K562 (cell line): ENCODE data around the gene PACSIN2. TPM values are rescaled to one million over a fixed set of nuclear protein-coding genes. Genes with fewer than 3 reads are reported as not detected.

Experiments used
- ATAC-seq: fragments of 200-7000 bp; cut with Tn5 transposase; 3 replicates; pipeline ENCODE4 v1.9.1; 2020; ENCODE audit warnings: moderate library complexity
- BruUV-seq: library from RNA; stranded (reverse); fragments of 400-500 nt; replicated peaks from 2 replicates; lab custom pipeline; 2021; lab: Mats Ljungman, UMichigan
- CTCF ChIA-PET: fragments of 300-600 bp; formaldehyde crosslinking; extraction: SDS; loops from one replicate; lab custom pipeline; 2021; ENCODE audit warnings: low intra/inter-chr PET ratio; lab: Yijun Ruan, JAX
- POLR2A ChIA-PET: fragments of 300-600, 350-650 bp; sonication (Branson Sonifier 250); formaldehyde crosslinking; extraction: SDS; loops from one replicate; lab custom pipeline; 2021; ENCODE audit warnings: antibody characterized with exemption, inconsistent platforms; lab: Yijun Ruan, JAX
- DNase-seq, 4 experiments: peaks; one replicate each; pipeline versions ENCODE4 v3.0.0 to v3.0.0-alpha.2; 2011 to 2018; ENCODE audit warnings: low spot score in 3 of 4, mixed read lengths in 3 of 4; ENCODE audit errors: extremely low read depth in 1 of 4
- FAIRE-seq: peaks from 2 replicates; lab custom pipeline; 2011; peaks lifted over from hg19 to GRCh38; lab: Jason Lieb, UNC
- H2AFZ ChIP-seq: 2 replicates; pipeline ENCODE4 v1.6.0; 2011; ENCODE audit warnings: low read depth, low read length, control low read depth, inconsistent platforms
- H3K27ac ChIP-seq: fragments of 200-600 bp; 3 replicates; pipeline ENCODE4 v1.8.0; 2011; ENCODE audit warnings: low read depth, mild to moderate bottlenecking, control low read depth, inconsistent platforms, low read length, moderate library complexity, mixed read lengths; ENCODE audit errors: extremely low read depth
- H3K27me3 ChIP-seq, 2 experiments: fragments of 300-600 bp in 1 of 2; 2 replicates in 1 of 2; 3 replicates in 1 of 2; pipeline versions ENCODE4 v1.6.0 to v1.8.0; 2011; ENCODE audit warnings: inconsistent platforms in 2 of 2, low read length in 2 of 2, mild to moderate bottlenecking in 1 of 2, mixed read lengths in 1 of 2, moderate library complexity in 1 of 2; ENCODE audit not compliant: control insufficient read depth in 2 of 2, insufficient read depth in 2 of 2
- H3K36me3 ChIP-seq: fragments of 300-600 bp; 3 replicates; pipeline ENCODE4 v1.8.0; 2011; ENCODE audit warnings: mild to moderate bottlenecking, low read length, inconsistent platforms; ENCODE audit not compliant: control insufficient read depth, insufficient read depth
- H3K4me1 ChIP-seq, 2 experiments: fragments of 200-600 bp in 1 of 2; replicated peaks in 1 of 2; 2 replicates in 1 of 2; 3 replicates in 1 of 2; pipeline versions ENCODE4 v1.5.1 to v1.8.0; 2011; ENCODE audit warnings: inconsistent platforms in 2 of 2, low read length in 2 of 2, mild to moderate bottlenecking in 1 of 2, mixed read lengths in 1 of 2, moderate library complexity in 1 of 2; ENCODE audit not compliant: control insufficient read depth in 2 of 2, insufficient read depth in 2 of 2
- H3K4me2 ChIP-seq: 2 replicates; pipeline ENCODE4 v1.6.1; 2011; ENCODE audit warnings: low read length, control low read depth, inconsistent platforms, mixed read lengths; ENCODE audit not compliant: insufficient read depth
- H3K4me3 ChIP-seq: fragments of 200-600 bp; sonication (generic), shearing (Covaris generic); 2 replicates; pipeline ENCODE4 v1.5.1; 2016; ENCODE audit warnings: control low read depth, inconsistent platforms
- H3K79me2 ChIP-seq: fragments of 200-600 bp; 3 replicates; pipeline ENCODE4 v1.8.0; 2011; ENCODE audit warnings: low read length, inconsistent platforms; ENCODE audit not compliant: control insufficient read depth, insufficient read depth
- H3K9ac ChIP-seq, 2 experiments: 2 replicates each; pipeline versions ENCODE4 v1.6.0 to v1.6.1; 2011; ENCODE audit warnings: low read depth in 2 of 2, low read length in 2 of 2, control low read depth in 1 of 2, inconsistent platforms in 1 of 2, mild to moderate bottlenecking in 1 of 2, mixed read lengths in 1 of 2; ENCODE audit not compliant: insufficient read depth in 1 of 2
- H3K9me1 ChIP-seq: one replicate; pipeline ENCODE4 v1.6.0; 2011; ENCODE audit warnings: inconsistent platforms, mild to moderate bottlenecking, low read length, moderate library complexity; ENCODE audit not compliant: control insufficient read depth, insufficient read depth
- H3K9me3 ChIP-seq: replicated peaks from 2 replicates; pipeline ENCODE4 v1.5.1; 2011; ENCODE audit warnings: low read depth, low read length, inconsistent platforms; ENCODE audit not compliant: control insufficient read depth, insufficient read depth
- H4K20me1 ChIP-seq: replicated peaks from 2 replicates; pipeline ENCODE4 v1.6.1; 2011; ENCODE audit warnings: low read length, inconsistent platforms, mixed read lengths; ENCODE audit not compliant: control insufficient read depth, insufficient read depth
- BRCA1 ChIP-seq, 2 experiments: fragments of 450-650 bp in 1 of 2; sonication (generic) in 1 of 2; formaldehyde crosslinking in 1 of 2; IDR thresholded peaks; 2 replicates each; pipeline versions ENCODE4 v1.5.0 to v1.6.1; 2017 to 2020; ENCODE audit warnings: mild to moderate bottlenecking in 1 of 2, missing genetic modification reagents in 1 of 2
- CBFB ChIP-seq: sonication (generic); formaldehyde crosslinking; IDR thresholded peaks from 2 replicates; pipeline ENCODE4 v1.4.0; 2020; ENCODE audit warnings: mild to moderate bottlenecking, missing genetic modification reagents
- HCFC1 ChIP-seq: IDR thresholded peaks from 2 replicates; pipeline ENCODE4 v1.6.1; 2012; ENCODE audit warnings: low read depth, low read length, improper control_type of control experiment
- HNRNPLL ChIP-seq: fragments of 200-400 bp; formaldehyde crosslinking; IDR thresholded peaks from 2 replicates; pipeline ENCODE4 v1.6.1; 2017; ENCODE audit warnings: low read length, low read depth, mild to moderate bottlenecking; ENCODE audit not compliant: poor library complexity, severe bottlenecking
- MEIS2 ChIP-seq: fragments of 450-650 bp; IDR thresholded peaks from 2 replicates; pipeline ENCODE4 v1.6.1; 2014; ENCODE audit warnings: mild to moderate bottlenecking; ENCODE audit not compliant: partially characterized antibody
- RB1 ChIP-seq: fragments of 450-650 bp; IDR thresholded peaks from 2 replicates; pipeline ENCODE4 v1.6.1; 2017; ENCODE audit warnings: low read depth, mild to moderate bottlenecking
- SMARCC2 ChIP-seq: fragments of 450-650 bp; IDR thresholded peaks from 2 replicates; pipeline ENCODE4 v1.6.1; 2017; ENCODE audit warnings: antibody characterized with exemption, moderate library complexity, mild to moderate bottlenecking, low read depth
- TRIM28 ChIP-seq: fragments of 450-650 bp; IDR thresholded peaks from 2 replicates; pipeline ENCODE4 v1.6.1; 2017
- XRCC3 ChIP-seq: fragments of 450-650 bp; IDR thresholded peaks from 2 replicates; pipeline ENCODE4 v1.6.1; 2017; ENCODE audit warnings: mild to moderate bottlenecking, moderate library complexity
- ZFP91 ChIP-seq: sonication (generic); formaldehyde crosslinking; IDR thresholded peaks from 2 replicates; pipeline ENCODE4 v1.8.0; 2022; ENCODE audit warnings: mild to moderate bottlenecking, missing genetic modification reagents
- ZMIZ1 ChIP-seq, 2 experiments: fragments of 150-350 bp in 1 of 2; IDR thresholded peaks; 2 replicates each; pipeline ENCODE4 v1.6.1; 2012 to 2016; ENCODE audit warnings: low read depth in 2 of 2, low read length in 2 of 2, mild to moderate bottlenecking in 1 of 2, moderate library complexity in 1 of 2
- ZNF644 ChIP-seq: fragments of 200-800 bp; sonication (Bioruptor generic); IDR thresholded peaks from 2 replicates; pipeline ENCODE4 v1.6.1; 2016; ENCODE audit warnings: low read depth, missing genetic modification characterization, missing compliant biosample characterization
- WGBS: fragments of 100-300 bp; shearing (Covaris generic); methylation state at CpG from one replicate; pipeline ENCODE4 v1.1.6; 2016; ENCODE audit warnings: low coverage, mixed read lengths; ENCODE audit not compliant: insufficient coverage; ENCODE audit errors: missing lambda C conversion rate; 5-methylcytosine and 5-hydroxymethylcytosine counted together
- in situ Hi-C: fragments of 300-500 bp; cut with MboI; formaldehyde crosslinking; loops from 4 replicates; pipeline ENCODE4 v1.15.0; 2018; ENCODE audit warnings: inconsistent platforms, mixed read lengths
- intact Hi-C: fragments of 100-400 bp; cut with micrococcal nuclease; formaldehyde crosslinking; loops from 2 replicates; pipeline ENCODE4 v1.14.2; 2022
- polyA plus RNA-seq, 8 experiments: library from polyadenylated mRNA; depleted of rRNA in 4 of 8; stranded (reverse) in 5 of 8; unstranded in 3 of 8; fragments of >200 nt; fragmentation: Nextera tagmentation in 2 of 8; fragmentation: Illumina TruSeq in 1 of 8; extraction: Ambion mirVana in 2 of 8; extraction: Trizol in 1 of 8; gene quantifications; 2 replicates each; pipeline versions ENCODE4 v1.2.1 to v1.2.3, GENCODE V29; 2011 to 2014; ENCODE audit warnings: inconsistent platforms in 1 of 8, missing spikeins in 1 of 8
- total RNA-seq, 7 experiments: library from RNA; depleted of rRNA in 6 of 7; stranded (reverse); fragments of >200 nt in 6 of 7; fragmentation: Illumina TruSeq in 2 of 7; extraction: Trizol in 2 of 7; gene quantifications; 2 replicates each; pipeline versions ENCODE4 v1.2.1 to v1.2.3, GENCODE V29; 2011 to 2021; ENCODE audit warnings: low replicate concordance in 1 of 7
- TF ChIP-seq, protein P1 (sequence below): fragments of 200-800 bp; sonication (Bioruptor generic); IDR thresholded peaks from 2 replicates; pipeline ENCODE4 v1.6.1; 2016; ENCODE audit warnings: missing genetic modification characterization, missing compliant biosample characterization

Gene PACSIN2
- total and polyA plus RNA-seq, 9 of the 15 experiments (the other 6 are each of a cell fraction or from before 2014, with no cell fraction given) = 0.45 to 45.1 (median 23.9) TPM

GRCh38 chr22:43012390-43012789, 2.6 kb downstream of the PACSIN2 start:
- Histone ChIP-seq H3K9ac (no peak overlapping the region), H3K9me1 (no peaks in the 10 kb centered on the region), H3K9me3 (no peaks in the 10 kb centered on the region), H2AFZ (no peak overlapping the region), H4K20me1 (peaks cover 13% of the 10 kb centered on the region), H3K27ac (no peak overlapping the region), H3K4me3 (no peak overlapping the region), H3K4me2 (no peak overlapping the region), H3K27me3 (no peaks in the 10 kb centered on the region), H3K79me2 (peaks cover 54% of the 10 kb centered on the region), H3K36me3 (no peaks in the 10 kb centered on the region), H3K4me1 (peaks cover 25 to 26% of the 10 kb centered on the region in 2 experiments; a peak in 4 of 5 replicates)
- 74% methylated on average over 6 of the region's 6 CpGs for WGBS
- in situ Hi-C loops = no loop called here
- FAIRE-seq (no peak), ATAC-seq (no peak), DNase-seq (no peak)
- intact Hi-C loops = no loop called here
- BruUV-seq = no TSS peak
- POLR2A ChIA-PET = interaction anchor here (2.4 kb wide), 1 partner anchor 49 kb away, joined by 6 read pairs; no protein-coding TSS in a partner anchor
- CTCF ChIA-PET = no interaction called here
- TF ChIP-seq RB1 = no peak
- TF ChIP-seq, protein P1, sequence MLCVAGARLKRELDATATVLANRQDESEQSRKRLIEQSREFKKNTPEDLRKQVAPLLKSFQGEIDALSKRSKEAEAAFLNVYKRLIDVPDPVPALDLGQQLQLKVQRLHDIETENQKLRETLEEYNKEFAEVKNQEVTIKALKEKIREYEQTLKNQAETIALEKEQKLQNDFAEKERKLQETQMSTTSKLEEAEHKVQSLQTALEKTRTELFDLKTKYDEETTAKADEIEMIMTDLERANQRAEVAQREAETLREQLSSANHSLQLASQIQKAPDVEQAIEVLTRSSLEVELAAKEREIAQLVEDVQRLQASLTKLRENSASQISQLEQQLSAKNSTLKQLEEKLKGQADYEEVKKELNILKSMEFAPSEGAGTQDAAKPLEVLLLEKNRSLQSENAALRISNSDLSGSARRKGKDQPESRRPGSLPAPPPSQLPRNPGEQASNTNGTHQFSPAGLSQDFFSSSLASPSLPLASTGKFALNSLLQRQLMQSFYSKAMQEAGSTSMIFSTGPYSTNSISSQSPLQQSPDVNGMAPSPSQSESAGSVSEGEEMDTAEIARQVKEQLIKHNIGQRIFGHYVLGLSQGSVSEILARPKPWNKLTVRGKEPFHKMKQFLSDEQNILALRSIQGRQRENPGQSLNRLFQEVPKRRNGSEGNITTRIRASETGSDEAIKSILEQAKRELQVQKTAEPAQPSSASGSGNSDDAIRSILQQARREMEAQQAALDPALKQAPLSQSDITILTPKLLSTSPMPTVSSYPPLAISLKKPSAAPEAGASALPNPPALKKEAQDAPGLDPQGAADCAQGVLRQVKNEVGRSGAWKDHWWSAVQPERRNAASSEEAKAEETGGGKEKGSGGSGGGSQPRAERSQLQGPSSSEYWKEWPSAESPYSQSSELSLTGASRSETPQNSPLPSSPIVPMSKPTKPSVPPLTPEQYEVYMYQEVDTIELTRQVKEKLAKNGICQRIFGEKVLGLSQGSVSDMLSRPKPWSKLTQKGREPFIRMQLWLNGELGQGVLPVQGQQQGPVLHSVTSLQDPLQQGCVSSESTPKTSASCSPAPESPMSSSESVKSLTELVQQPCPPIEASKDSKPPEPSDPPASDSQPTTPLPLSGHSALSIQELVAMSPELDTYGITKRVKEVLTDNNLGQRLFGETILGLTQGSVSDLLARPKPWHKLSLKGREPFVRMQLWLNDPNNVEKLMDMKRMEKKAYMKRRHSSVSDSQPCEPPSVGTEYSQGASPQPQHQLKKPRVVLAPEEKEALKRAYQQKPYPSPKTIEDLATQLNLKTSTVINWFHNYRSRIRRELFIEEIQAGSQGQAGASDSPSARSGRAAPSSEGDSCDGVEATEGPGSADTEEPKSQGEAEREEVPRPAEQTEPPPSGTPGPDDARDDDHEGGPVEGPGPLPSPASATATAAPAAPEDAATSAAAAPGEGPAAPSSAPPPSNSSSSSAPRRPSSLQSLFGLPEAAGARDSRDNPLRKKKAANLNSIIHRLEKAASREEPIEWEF (CRISPR knock-in tag) = no peak
- no peak for TF ChIP-seq SMARCC2
- no peak for TF ChIP-seq MEIS2
- no peak for TF ChIP-seq ZNF644
- no peak for TF ChIP-seq ZMIZ1 (IDR thresholded peaks at IDR 0.05; ENCODE audit: low read depth in 2 of 2, low read length in 2 of 2)
- no peak for TF ChIP-seq HCFC1
- TF ChIP-seq XRCC3 = no peak
- TF ChIP-seq ZFP91 = no peak
- TF ChIP-seq CBFB = no peak
- no peak for TF ChIP-seq BRCA1 (IDR thresholded peaks at IDR 0.05)
- no peak for TF ChIP-seq BRCA1 (CRISPR knock-in tag; IDR thresholded peaks at IDR 0.05)
- no peak for TF ChIP-seq HNRNPLL
- no peak for TF ChIP-seq TRIM28
